Epithelial cell of esophagus (primary cell): Measurements from ENCODE around the gene NTM.

ENCODE experiments used
- DNase-seq: peaks from one replicate; pipeline ENCODE4 v3.0.0; 2010; ENCODE audit warnings: low read depth
- H3K4me3 ChIP-seq: 2 replicates; pipeline ENCODE4 v1.5.1; 2011; ENCODE audit warnings: mild to moderate bottlenecking, low read length, control low read depth
- CTCF ChIP-seq: IDR thresholded peaks from 2 replicates; pipeline ENCODE4 v1.5.1; 2011; ENCODE audit warnings: low read depth, mild to moderate bottlenecking, low read length, control low read depth, inconsistent platforms; ENCODE audit not compliant: insufficient read depth; ENCODE audit errors: missing control alignments

The NTM gene

DNA sequence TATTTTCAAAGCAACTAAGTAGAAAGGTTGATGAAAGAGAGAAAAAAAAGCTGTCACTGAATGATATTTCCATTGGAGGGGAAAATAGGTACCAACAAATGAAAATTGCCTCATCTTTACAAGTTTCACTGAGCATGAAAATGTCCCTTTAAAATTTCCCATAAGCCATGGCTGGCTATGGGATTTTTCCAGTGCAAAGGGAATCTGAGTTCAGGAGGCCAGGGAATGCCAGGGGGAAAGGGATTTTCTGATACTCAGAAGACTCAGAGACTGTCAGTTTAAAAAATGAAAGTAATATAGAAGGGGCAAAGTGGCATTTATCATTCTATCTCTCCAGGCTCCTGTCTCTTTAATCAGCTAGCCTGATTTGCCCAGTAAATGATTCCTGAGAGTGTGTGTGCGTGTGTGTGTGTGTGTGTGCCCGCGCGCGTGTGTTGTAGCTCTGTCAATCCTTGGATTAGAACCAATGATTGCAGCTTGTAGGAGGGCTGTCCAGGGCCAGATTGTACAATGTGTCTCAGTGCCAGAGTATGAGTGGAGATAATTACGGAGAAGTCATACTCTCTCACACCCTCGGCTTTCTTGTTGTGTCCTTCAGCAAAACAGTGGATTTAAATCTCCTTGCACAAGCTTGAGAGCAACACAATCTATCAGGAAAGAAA lies at the start of gene NTM:
Gene NTM, plus strand, starts transcription at position 526 of the 662 bp plus-strand sequence.
- no peak for TF ChIP-seq CTCF
- DNase-seq = peak; percentile 34
- no peak within 1 kb of the TSS for H3K4me3 ChIP-seq

GRCh38 chr11:131324921-131325570 lies 45.4 kb upstream of the NTM start:
- no peak overlapping the region for H3K4me3 ChIP-seq
- no peak for DNase-seq
- no peak for TF ChIP-seq CTCF

DNA sequence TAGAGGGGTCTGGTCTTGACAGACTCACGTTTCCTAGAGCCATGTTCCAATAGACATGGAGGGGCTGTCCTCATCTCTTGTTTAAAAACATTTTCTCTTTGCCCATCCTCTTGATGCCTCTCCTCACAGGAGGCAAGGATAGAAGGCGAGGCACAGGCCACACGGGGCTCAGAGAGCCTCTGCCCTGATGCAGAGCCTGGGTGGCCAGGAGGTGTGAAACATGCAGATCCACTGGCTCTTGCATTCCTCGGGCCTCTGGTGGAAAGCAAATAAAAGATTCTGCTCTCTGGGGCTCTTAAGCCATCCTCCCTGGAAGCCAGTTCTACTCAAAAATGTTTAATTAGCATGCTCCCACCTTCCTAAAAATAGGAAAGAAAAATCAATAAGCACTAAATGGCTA lies 43.6 kb upstream of the NTM start:
- DNase-seq = no peak
- no peak for TF ChIP-seq CTCF
- no peak overlapping the region for H3K4me3 ChIP-seq

GRCh38 chr11:131327421-131327820 lies 43.0 kb upstream of the NTM start:
- no peak for DNase-seq
- no peak for TF ChIP-seq CTCF
- H3K4me3 ChIP-seq = no peak overlapping the region

DNA sequence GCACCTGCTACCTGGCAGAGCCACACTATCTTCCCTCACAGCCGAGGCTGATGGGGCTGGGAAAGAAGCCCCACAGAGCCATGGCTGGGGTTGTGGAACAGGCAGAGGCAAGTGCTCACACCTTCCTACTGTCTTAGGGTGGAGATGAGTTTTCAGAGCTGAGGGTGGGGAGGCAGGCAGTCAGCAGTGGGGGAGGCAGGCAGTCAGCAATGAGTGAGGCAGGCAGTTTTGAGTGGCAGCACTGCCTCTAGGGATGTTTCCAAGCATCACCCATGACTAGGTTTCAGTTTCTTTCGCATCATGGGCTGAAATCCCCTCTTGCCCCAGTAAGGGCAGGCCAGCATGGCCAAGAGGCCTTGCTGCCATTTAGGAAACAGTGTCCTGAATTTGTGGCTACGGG lies 41.6 kb upstream of the NTM start:
- TF ChIP-seq CTCF = no peak
- H3K4me3 ChIP-seq = no peak overlapping the region
- no peak for DNase-seq

DNA sequence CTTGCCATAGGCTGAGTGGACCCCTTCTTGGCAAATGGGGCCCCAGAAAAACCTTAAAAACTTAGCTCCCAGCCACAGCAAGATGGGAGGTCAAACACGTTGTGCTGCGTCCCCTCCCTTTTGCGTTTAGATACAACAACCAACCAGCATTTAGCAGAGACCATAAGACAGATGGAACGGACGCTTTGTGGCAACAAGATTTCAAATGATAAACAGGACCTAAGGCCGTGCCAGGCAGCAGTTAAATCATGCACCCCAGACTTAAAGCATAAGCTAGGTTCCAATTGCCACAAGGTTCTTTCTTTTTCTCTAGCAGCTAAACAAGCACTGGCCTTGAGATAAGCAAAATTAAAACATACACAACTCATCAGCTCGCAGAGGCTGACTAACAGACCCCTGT lies 39.4 kb upstream of the NTM start:
- TF ChIP-seq CTCF = no peak
- H3K4me3 ChIP-seq = no peak overlapping the region
- DNase-seq = no peak

GRCh38 chr11:131331546-131331945 lies 38.9 kb upstream of the NTM start:
- peak; percentile 1 for DNase-seq
- H3K4me3 ChIP-seq = no peak overlapping the region
- no peak for TF ChIP-seq CTCF
